ENCODE data around the gene CXCL14. TPM values are rescaled to one million over a fixed set of nuclear protein-coding genes. Genes with fewer than 3 reads are reported as not detected.

Gene CXCL14
- total RNA-seq, 1 experiment from 2014 or later: not detected

GRCh38 chr5:135625961-135626360, 47.2 kb upstream of the CXCL14 start:
- no peak for DNase-seq (ENCODE audit: low read depth, low spot score)
- Histone ChIP-seq H4K20me1 (ENCODE audit: insufficient read depth) (no peaks in the 10 kb centered on the region), H3K79me2 (ENCODE audit: insufficient read depth, low read length) (no peaks in the 10 kb centered on the region), H3K36me3 (ENCODE audit: control insufficient read depth in 1 of 2, insufficient read depth in 2 of 2, low read length in 2 of 2) (no peaks in the 10 kb centered on the region), H3K9me3 (ENCODE audit: control insufficient read depth in 1 of 2, insufficient read depth in 1 of 2, low read depth in 1 of 2, low read length in 2 of 2) (no peaks in the 10 kb centered on the region), H3K4me3 (replicated peaks in 1 of 2; ENCODE audit: low read depth in 1 of 2, low read length in 2 of 2) (no peak overlapping the region), H3K27ac (ENCODE audit: low read depth, low read length) (no peak overlapping the region), H3K9ac (ENCODE audit: low read length) (no peak overlapping the region), H3K4me2 (ENCODE audit: low read length) (no peak overlapping the region), H3K4me1 (ENCODE audit: control insufficient read depth in 1 of 2, insufficient read depth in 2 of 2, low read length in 2 of 2) (no peaks in the 10 kb centered on the region), H3K9me2 (ENCODE audit: insufficient read depth) (no peaks in the 10 kb centered on the region), H3K27me3 (ENCODE audit: insufficient read depth, low read length) (no peaks in the 10 kb centered on the region), H2AFZ (ENCODE audit: low read depth, low read length, poor library complexity, severe bottlenecking) (no peak overlapping the region)
- TF ChIP-seq SIN3A (IDR thresholded peaks at IDR 0.05; ENCODE audit: low read depth) (no peak), CEBPB (IDR thresholded peaks at IDR 0.05; ENCODE audit: low read depth) (no peak), POLR2AphosphoS5 (IDR thresholded peaks at IDR 0.05; ENCODE audit: low read depth, low read length) (no peak), ZFX (IDR thresholded peaks at IDR 0.05) (no peak), ZNF274 (IDR thresholded peaks at IDR 0.05; ENCODE audit: low read depth, low read length) (no peak), CTCF (IDR thresholded peaks at IDR 0.05 in 2 of 3, conservative IDR thresholded peaks at IDR 0.05 in 1 of 3; ENCODE audit: borderline replicate concordance in 1 of 3, insufficient read depth in 1 of 3, low read depth in 2 of 3, low read length in 2 of 3) (no peak), FOSL1 (IDR thresholded peaks at IDR 0.05; ENCODE audit: low read depth) (no peak), EZH2 (IDR thresholded peaks at IDR 0.05) (no peak), ELF1 (IDR thresholded peaks at IDR 0.05; ENCODE audit: borderline replicate concordance, low read depth) (no peak), YY1 (IDR thresholded peaks at IDR 0.05; ENCODE audit: extremely low read depth, insufficient replicate concordance, low read depth, low read length) (no peak), ATF3 (IDR thresholded peaks at IDR 0.05) (no peak), RAD21 (IDR thresholded peaks at IDR 0.05; ENCODE audit: low read depth) (no peak), ZBTB33 (IDR thresholded peaks at IDR 0.05; ENCODE audit: extremely low read depth, insufficient replicate concordance, low read length) (no peak), SP1 (IDR thresholded peaks at IDR 0.05; ENCODE audit: low read depth) (no peak), POLR2A (IDR thresholded peaks at IDR 0.05; ENCODE audit: borderline replicate concordance, extremely low read depth, insufficient read depth, insufficient read length) (no peak), EGR1 (IDR thresholded peaks at IDR 0.05; ENCODE audit: low read depth) (no peak), MAX (IDR thresholded peaks at IDR 0.05) (no peak)
- intact Hi-C loops (cut with micrococcal nuclease): no loop called here
- CTCF ChIA-PET: no interaction called here
- RAD21 ChIA-PET (ENCODE audit: low non-redundant PET in 1 of 2, low total read pairs in 2 of 2, uncharacterized antibody in 2 of 2, unreplicated experiment in 2 of 2): no interaction called here
- BruUV-seq (replicated peaks): no TSS peak
- POLR2A ChIA-PET: no interaction called here
- ATAC-seq: no peak
